Suprapubic skin (tissue), 4 donors: ENCODE data around the gene ZNF165. TPM values are rescaled to one million over a fixed set of nuclear protein-coding genes. Genes with fewer than 3 reads are reported as not detected.
"Not testable (repeated sequence)": the region's sequence is repeated elsewhere in the genome, so short reads cannot be mapped to it uniquely, and the experiment has no call there.

Experiments used
- DNase-seq, 2 donors: peaks; one replicate each; pipeline ENCODE4 v3.0.0-alpha.2; 2019; ENCODE audit warnings: low spot score in 2 of 2
- H3K27ac ChIP-seq: fragments of 200-600 bp; sonication (generic); one replicate; pipeline ENCODE4 v1.5.1; 2019
- H3K27me3 ChIP-seq: fragments of 200-600 bp; sonication (generic); one replicate; pipeline ENCODE4 v1.5.1; 2019
- H3K36me3 ChIP-seq: fragments of 200-600 bp; sonication (generic); one replicate; pipeline ENCODE4 v1.5.1; 2019
- H3K4me1 ChIP-seq: fragments of 200-600 bp; sonication (generic); one replicate; pipeline ENCODE4 v1.5.1; 2019
- H3K4me3 ChIP-seq: fragments of 200-600 bp; sonication (generic); one replicate; pipeline ENCODE4 v1.5.1; 2019; ENCODE audit warnings: mild to moderate bottlenecking
- H3K9me3 ChIP-seq: fragments of 200-600 bp; sonication (generic); one replicate; pipeline ENCODE4 v1.5.1; 2019
- CTCF ChIP-seq, 2 donors: fragments of 200-600 bp in 1 of 2; fragments of 450-650 bp in 1 of 2; sonication (generic) in 1 of 2; IDR thresholded peaks; one replicate each; pipeline ENCODE4 v1.5.1; 2016 to 2019; ENCODE audit warnings: antibody characterized with exemption in 2 of 2, mild to moderate bottlenecking in 1 of 2, moderate library complexity in 1 of 2
- EP300 ChIP-seq: sonication (generic); formaldehyde crosslinking; IDR thresholded peaks from one replicate; pipeline ENCODE4 v1.6.1; 2017; ENCODE audit warnings: antibody characterized with exemption
- POLR2A ChIP-seq, 2 donors: fragments of 450-650 bp; IDR thresholded peaks; one replicate each; pipeline ENCODE4 v1.6.1; 2017; ENCODE audit warnings: antibody characterized with exemption in 2 of 2, mild to moderate bottlenecking in 2 of 2, moderate library complexity in 2 of 2
- POLR2AphosphoS5 ChIP-seq, 3 donors: sonication (generic); formaldehyde crosslinking; IDR thresholded peaks; one replicate each; pipeline ENCODE4 v1.6.1; 2017; ENCODE audit warnings: antibody characterized with exemption in 3 of 3
- WGBS: methylation state at CpG from one replicate; pipeline ENCODE4 v1.1.5; 2018; 5-methylcytosine and 5-hydroxymethylcytosine counted together
- total RNA-seq, 4 donors: library from RNA; depleted of rRNA; stranded (reverse); fragments of >200 nt; gene quantifications; one replicate each; pipeline ENCODE4 v1.1.0, GENCODE V29; 2016

The ZNF165 gene
- total RNA-seq, 4 donors from 2014 or later = 0.64 to 2.4 (median 2.0) TPM

GRCh38 chr6:28090917-28091586 lies 10.7 kb downstream of the ZNF165 start:
- H3K36me3 ChIP-seq = peaks cover 30% of the 10 kb centered on the region
- H3K27ac ChIP-seq = no peak overlapping the region
- H3K9me3 ChIP-seq = peaks cover 8% of the 10 kb centered on the region
- H3K4me1 ChIP-seq = no peaks in the 10 kb centered on the region
- TF ChIP-seq CTCF (IDR thresholded peaks at IDR 0.05) (no peak), POLR2AphosphoS5 (IDR thresholded peaks at IDR 0.05) (no peak), POLR2A (IDR thresholded peaks at IDR 0.05) (no peak), EP300 (no peak)
- DNase-seq = no peak
- H3K4me3 ChIP-seq = peak overlapping the region; percentile 30
- WGBS = 27% methylated on average over 30 of the region's 33 CpGs
- H3K27me3 ChIP-seq = peaks cover 5% of the 10 kb centered on the region

GRCh38 chr6:28102222-28102621 lies 21.9 kb downstream of the ZNF165 start:
- not testable (repeated sequence) for H3K27ac ChIP-seq, H3K9me3 ChIP-seq, H3K36me3 ChIP-seq, H3K4me3 ChIP-seq, H3K4me1 ChIP-seq, DNase-seq
- H3K27me3 ChIP-seq = peaks cover 12% of the 10 kb centered on the region
- WGBS = 80% methylated on average over 7 of the region's 7 CpGs

- H3K36me3 ChIP-seq, H3K4me1 ChIP-seq, H3K4me3 ChIP-seq, DNase-seq, H3K9me3 ChIP-seq, H3K27ac ChIP-seq: not testable (repeated sequence)
- peaks cover 12% of the 10 kb centered on the region for H3K27me3 ChIP-seq
Observed at GRCh38 chr6:28102699-28103098, 22.3 kb downstream of the ZNF165 start.

- Histone ChIP-seq H3K36me3 (no peaks in the 10 kb centered on the region), H3K27me3 (peaks cover 9% of the 10 kb centered on the region), H3K9me3 (no peaks in the 10 kb centered on the region), H3K4me1 (peaks cover 5% of the 10 kb centered on the region), H3K27ac (peak overlapping the region; percentile 56), H3K4me3 (peak overlapping the region; percentile 68)
- TF ChIP-seq POLR2AphosphoS5 (IDR thresholded peaks at IDR 0.05) = peak in 1 of 3 donors; percentile 10
- TF ChIP-seq CTCF (IDR thresholded peaks at IDR 0.05) = peak; percentile 40 to 78
- TF ChIP-seq EP300 = no peak
- TF ChIP-seq POLR2A (IDR thresholded peaks at IDR 0.05) = no peak
- peak; percentile 85 for DNase-seq
- 2% methylated on average over 41 of the region's 54 CpGs for WGBS
Observed at GRCh38 chr6:28104392-28105244, 24.2 kb downstream of the ZNF165 start.

- no peak overlapping the region for H3K27ac ChIP-seq
- peaks cover 5% of the 10 kb centered on the region for H3K4me1 ChIP-seq
- WGBS = 27% methylated on average over 5 of the region's 5 CpGs
- H3K9me3 ChIP-seq = no peaks in the 10 kb centered on the region
- H3K27me3 ChIP-seq = peaks cover 5% of the 10 kb centered on the region
- no peak for TF ChIP-seq POLR2A (IDR thresholded peaks at IDR 0.05)
- TF ChIP-seq EP300 = no peak
- peak overlapping the region; percentile 68 for H3K4me3 ChIP-seq
- no peaks in the 10 kb centered on the region for H3K36me3 ChIP-seq
- DNase-seq = no peak
Observed at GRCh38 chr6:28105245-28105639, 24.9 kb downstream of the ZNF165 start.

- Histone ChIP-seq H3K27me3 (peaks cover 6% of the 10 kb centered on the region), H3K4me3 (no peak overlapping the region), H3K27ac (no peak overlapping the region), H3K36me3 (no peaks in the 10 kb centered on the region), H3K4me1 (peaks cover 5% of the 10 kb centered on the region), H3K9me3 (no peaks in the 10 kb centered on the region)
- no peak for TF ChIP-seq CTCF (IDR thresholded peaks at IDR 0.05)
- TF ChIP-seq POLR2A (IDR thresholded peaks at IDR 0.05) = no peak
- TF ChIP-seq POLR2AphosphoS5 (IDR thresholded peaks at IDR 0.05) = no peak
- no peak for TF ChIP-seq EP300
- 92% methylated on average over 3 of the region's 3 CpGs for WGBS
- no peak for DNase-seq
Observed at GRCh38 chr6:28107506-28107905, 27.1 kb downstream of the ZNF165 start.
